Fibroblast of lung (primary cell): ENCODE results near the gene SLC16A9. TPM values are rescaled to one million over a fixed set of nuclear protein-coding genes. Genes with fewer than 3 reads are reported as not detected.
A peak's percentile ranks its signal among the peaks of the same experiment; 100 is the strongest.

Source experiments
- DNase-seq, 2 donors: peaks; one replicate each; pipeline versions ENCODE4 v3.0.0 to v3.0.0-alpha.2; 2010; ENCODE audit warnings: low read depth in 2 of 2
- H2AFZ ChIP-seq: 2 replicates; pipeline ENCODE4 v1.5.1; 2012; ENCODE audit warnings: low read length, control low read depth, inconsistent platforms
- H3K27ac ChIP-seq: 2 replicates; pipeline ENCODE4 v1.5.1; 2011; ENCODE audit warnings: low read length, control low read depth; ENCODE audit not compliant: insufficient read depth
- H3K27me3 ChIP-seq: 2 replicates; pipeline ENCODE4 v1.5.1; 2011; ENCODE audit warnings: mild to moderate bottlenecking, low read length; ENCODE audit not compliant: control insufficient read depth, insufficient read depth
- H3K36me3 ChIP-seq: 2 replicates; pipeline ENCODE4 v1.5.1; 2011; ENCODE audit warnings: low read length; ENCODE audit not compliant: control insufficient read depth, insufficient read depth
- H3K4me1 ChIP-seq: 2 replicates; pipeline ENCODE4 v1.5.1; 2011; ENCODE audit warnings: low read length; ENCODE audit not compliant: control insufficient read depth, insufficient read depth; ENCODE audit errors: extremely low read depth
- H3K4me2 ChIP-seq: 2 replicates; pipeline ENCODE4 v1.5.1; 2011; ENCODE audit warnings: low read length, control low read depth; ENCODE audit not compliant: insufficient read depth; ENCODE audit errors: extremely low read depth
- H3K4me3 ChIP-seq, 4 experiments: fragments of 200-600 bp in 1 of 4; sonication (generic) in 1 of 4; replicated peaks in 1 of 4; 2 replicates each; pipeline ENCODE4 v1.5.1; 2011 to 2016; ENCODE audit warnings: low read length in 4 of 4, low read depth in 3 of 4, mild to moderate bottlenecking in 3 of 4, control low read depth in 2 of 4, inconsistent platforms in 1 of 4, mixed read lengths in 1 of 4; ENCODE audit not compliant: insufficient read depth in 1 of 4; ENCODE audit errors: control extremely low read depth in 1 of 4
- H3K79me2 ChIP-seq: 2 replicates; pipeline ENCODE4 v1.5.1; 2012; ENCODE audit warnings: mild to moderate bottlenecking, low read length, inconsistent platforms; ENCODE audit not compliant: control insufficient read depth, insufficient read depth
- H3K9ac ChIP-seq: 2 replicates; pipeline ENCODE4 v1.5.1; 2011; ENCODE audit warnings: mild to moderate bottlenecking, low read length, control low read depth; ENCODE audit not compliant: insufficient read depth
- H3K9me3 ChIP-seq: 2 replicates; pipeline ENCODE4 v1.5.1; 2012; ENCODE audit warnings: low read depth, low read length; ENCODE audit not compliant: control insufficient read depth, insufficient read depth
- H4K20me1 ChIP-seq: 2 replicates; pipeline ENCODE4 v1.5.1; 2011; ENCODE audit warnings: low read length; ENCODE audit not compliant: control insufficient read depth, insufficient read depth; ENCODE audit errors: extremely low read depth
- EZH2 ChIP-seq: IDR thresholded peaks from 2 replicates; pipeline ENCODE4 v1.5.1; 2012; ENCODE audit warnings: low read length, control low read depth, mild to moderate bottlenecking; ENCODE audit errors: missing control alignments
- polyA plus RNA-seq, 2 donors: library from polyadenylated mRNA; depleted of rRNA in 1 of 2; stranded (reverse) in 1 of 2; unstranded in 1 of 2; fragments of >200 nt; gene quantifications; 2 replicates each; pipeline ENCODE4 v1.2.1, GENCODE V29; 2011 to 2012; ENCODE audit warnings: missing spikeins in 1 of 2
- total RNA-seq: library from RNA; depleted of rRNA; stranded (reverse); fragments of >200 nt; gene quantifications from 2 replicates; pipeline ENCODE4 v1.2.1, GENCODE V29; 2014
- TF ChIP-seq, protein P1 (sequence below), 2 donors: IDR thresholded peaks in 1 of 2; conservative IDR thresholded peaks in 1 of 2; 1 replicate in 1 of 2; 2 replicates in 1 of 2; pipeline ENCODE4 v1.5.1; 2011 to 2012; ENCODE audit warnings: low read length in 2 of 2, control low read depth in 1 of 2, inconsistent platforms in 1 of 2, low read depth in 1 of 2, mild to moderate bottlenecking in 1 of 2

Gene SLC16A9
- total and polyA plus RNA-seq, 2 donors (not counting 1 experiment from before 2014, with no cell fraction given): 0.08 to 0.66 TPM

DNA sequence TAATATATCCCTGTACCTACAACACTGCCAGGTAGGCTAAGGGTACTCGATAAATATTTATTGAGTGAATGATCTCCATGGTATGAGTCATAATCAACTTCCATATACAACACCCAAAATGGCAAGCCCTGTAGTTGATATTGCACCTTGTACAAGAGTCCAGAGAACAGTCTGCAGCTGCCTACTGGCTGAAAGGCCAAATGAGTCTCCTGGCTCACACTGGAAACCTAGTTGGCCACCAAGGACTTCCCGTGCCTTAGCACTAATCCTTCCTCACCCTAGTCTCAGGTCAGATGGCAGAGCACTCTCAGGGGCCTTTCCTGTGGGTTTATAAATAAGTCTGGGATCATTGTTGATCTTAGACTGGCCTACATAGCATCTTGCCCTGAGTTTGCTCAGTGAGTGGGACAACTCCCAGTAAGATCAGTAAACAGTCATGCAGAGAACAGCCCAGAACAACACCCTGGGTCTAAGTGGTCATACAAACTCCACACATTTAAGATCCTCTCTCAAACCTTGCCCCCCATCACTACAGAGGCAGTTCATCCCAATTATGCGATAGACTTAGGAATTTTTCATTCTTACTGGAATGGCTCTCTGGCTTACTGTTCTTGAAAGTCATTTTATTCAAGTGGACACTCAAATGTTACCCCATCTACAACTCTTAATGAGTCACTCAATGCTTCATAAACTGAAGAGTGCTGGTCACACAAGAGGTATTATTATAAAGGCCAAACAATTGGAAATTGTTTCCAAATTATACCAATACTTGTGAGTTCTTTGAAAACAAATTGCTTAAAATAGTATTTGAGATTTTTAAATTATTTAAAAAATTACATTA is 14.7 kb upstream of the SLC16A9 start:
- H3K4me2 ChIP-seq: no peak overlapping the region
- peak in 1 of 2 donors; percentile 45 for DNase-seq
- H3K4me1 ChIP-seq: no peaks in the 10 kb centered on the region
- H3K4me3 ChIP-seq: no peak overlapping the region
- no peak overlapping the region for H3K27ac ChIP-seq
- TF ChIP-seq, protein P1, sequence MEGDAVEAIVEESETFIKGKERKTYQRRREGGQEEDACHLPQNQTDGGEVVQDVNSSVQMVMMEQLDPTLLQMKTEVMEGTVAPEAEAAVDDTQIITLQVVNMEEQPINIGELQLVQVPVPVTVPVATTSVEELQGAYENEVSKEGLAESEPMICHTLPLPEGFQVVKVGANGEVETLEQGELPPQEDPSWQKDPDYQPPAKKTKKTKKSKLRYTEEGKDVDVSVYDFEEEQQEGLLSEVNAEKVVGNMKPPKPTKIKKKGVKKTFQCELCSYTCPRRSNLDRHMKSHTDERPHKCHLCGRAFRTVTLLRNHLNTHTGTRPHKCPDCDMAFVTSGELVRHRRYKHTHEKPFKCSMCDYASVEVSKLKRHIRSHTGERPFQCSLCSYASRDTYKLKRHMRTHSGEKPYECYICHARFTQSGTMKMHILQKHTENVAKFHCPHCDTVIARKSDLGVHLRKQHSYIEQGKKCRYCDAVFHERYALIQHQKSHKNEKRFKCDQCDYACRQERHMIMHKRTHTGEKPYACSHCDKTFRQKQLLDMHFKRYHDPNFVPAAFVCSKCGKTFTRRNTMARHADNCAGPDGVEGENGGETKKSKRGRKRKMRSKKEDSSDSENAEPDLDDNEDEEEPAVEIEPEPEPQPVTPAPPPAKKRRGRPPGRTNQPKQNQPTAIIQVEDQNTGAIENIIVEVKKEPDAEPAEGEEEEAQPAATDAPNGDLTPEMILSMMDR (conservative IDR thresholded peaks at IDR 0.05 in 1 of 2, IDR thresholded peaks at IDR 0.05 in 1 of 2; ENCODE audit: low read depth in 1 of 2, low read length in 2 of 2): no peak
- TF ChIP-seq EZH2: no peak
- H3K79me2 ChIP-seq: no peaks in the 10 kb centered on the region
- no peak overlapping the region for H3K9ac ChIP-seq
- H2AFZ ChIP-seq: no peak overlapping the region
- H3K27me3 ChIP-seq: no peaks in the 10 kb centered on the region
- H4K20me1 ChIP-seq: no peaks in the 10 kb centered on the region
- H3K9me3 ChIP-seq: no peaks in the 10 kb centered on the region
- H3K36me3 ChIP-seq: no peaks in the 10 kb centered on the region

DNA sequence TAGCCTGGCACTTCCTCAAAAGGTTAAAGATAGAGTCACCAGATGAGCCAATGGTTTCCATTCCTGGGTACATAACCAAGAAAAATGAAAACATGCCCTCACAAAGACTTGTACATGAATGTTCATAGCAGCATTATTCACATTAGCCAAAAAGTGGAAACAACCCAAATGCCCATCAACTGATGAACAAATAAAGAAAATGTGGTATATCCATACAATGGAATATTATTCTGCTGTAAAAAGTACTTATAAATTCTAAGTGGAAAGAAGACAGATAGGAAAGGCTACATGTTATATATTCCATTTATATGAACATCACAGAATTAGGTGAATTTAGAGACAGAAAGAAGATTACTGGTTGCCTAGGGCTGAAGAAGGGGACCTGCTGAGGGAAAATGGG is 10.7 kb upstream of the SLC16A9 start:
- Histone ChIP-seq H3K27ac (no peak overlapping the region), H4K20me1 (no peaks in the 10 kb centered on the region), H3K79me2 (no peaks in the 10 kb centered on the region), H3K27me3 (no peaks in the 10 kb centered on the region), H3K4me2 (no peak overlapping the region), H3K9ac (no peak overlapping the region), H2AFZ (no peak overlapping the region), H3K36me3 (no peaks in the 10 kb centered on the region), H3K9me3 (no peaks in the 10 kb centered on the region), H3K4me1 (no peaks in the 10 kb centered on the region), H3K4me3 (no peak overlapping the region)
- no peak for DNase-seq
- TF ChIP-seq EZH2: no peak
- TF ChIP-seq, protein P1 (conservative IDR thresholded peaks at IDR 0.05 in 1 of 2, IDR thresholded peaks at IDR 0.05 in 1 of 2; ENCODE audit: low read depth in 1 of 2, low read length in 2 of 2): no peak

DNA sequence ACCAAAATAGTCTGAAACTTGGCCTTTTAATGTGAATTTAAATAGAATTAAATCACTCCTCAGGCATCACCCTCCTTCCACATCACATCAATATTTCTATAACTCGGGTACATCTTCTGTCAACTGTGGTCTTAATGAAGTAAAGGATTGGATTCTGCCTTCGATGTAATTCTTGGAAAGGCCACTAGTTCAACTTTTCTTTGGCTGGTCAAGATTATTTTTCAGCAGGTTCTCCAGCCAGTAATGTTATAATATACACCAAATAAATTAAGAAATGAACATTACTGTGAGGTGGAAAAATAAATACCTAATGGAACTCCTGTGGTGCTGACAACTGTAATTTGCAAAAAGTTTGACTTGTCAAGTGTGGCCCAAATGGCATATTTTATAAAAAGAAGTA is 9.7 kb upstream of the SLC16A9 start:
- Histone ChIP-seq H4K20me1 (no peaks in the 10 kb centered on the region), H3K36me3 (no peaks in the 10 kb centered on the region), H3K4me2 (no peak overlapping the region), H3K9ac (no peak overlapping the region), H3K9me3 (no peaks in the 10 kb centered on the region), H2AFZ (no peak overlapping the region), H3K27me3 (no peaks in the 10 kb centered on the region), H3K4me1 (no peaks in the 10 kb centered on the region), H3K79me2 (no peaks in the 10 kb centered on the region), H3K4me3 (no peak overlapping the region), H3K27ac (no peak overlapping the region)
- DNase-seq: no peak
- TF ChIP-seq, protein P1 (conservative IDR thresholded peaks at IDR 0.05 in 1 of 2, IDR thresholded peaks at IDR 0.05 in 1 of 2; ENCODE audit: low read depth in 1 of 2, low read length in 2 of 2): no peak
- no peak for TF ChIP-seq EZH2
